Cardiac fibroblast (primary cell): ENCODE results near the gene KMT5B.
A peak's percentile ranks its signal among the peaks of the same experiment; 100 is the strongest.

Experiments
- DNase-seq, 2 donors: peaks; one replicate each; pipeline versions ENCODE4 v3.0.0 to v3.0.0-alpha.2; 2010; ENCODE audit warnings: low read depth in 2 of 2
- H3K4me3 ChIP-seq, 2 donors: replicated peaks in 1 of 2; 1 replicate in 1 of 2; 2 replicates in 1 of 2; pipeline ENCODE4 v1.5.1; 2011; ENCODE audit warnings: low read depth in 2 of 2, low read length in 2 of 2, mild to moderate bottlenecking in 2 of 2, moderate library complexity in 1 of 2
- CTCF ChIP-seq: IDR thresholded peaks from one replicate; pipeline ENCODE4 v1.5.1; 2011; ENCODE audit warnings: low read depth, mild to moderate bottlenecking, low read length, inconsistent platforms

Gene KMT5B

GRCh38 chr11:68211546-68211945 lies 1.6 kb downstream of the KMT5B start:
- H3K4me3 ChIP-seq: peak overlapping the region; percentile 69 to 92
- no peak for TF ChIP-seq CTCF
- DNase-seq: no peak

GRCh38 chr11:68206211-68206610 lies 6.9 kb downstream of the KMT5B start:
- peak; percentile 79 for TF ChIP-seq CTCF
- no peak overlapping the region for H3K4me3 ChIP-seq
- peak; percentile 79 to 80 for DNase-seq

- no peak for TF ChIP-seq CTCF
- no peak overlapping the region for H3K4me3 ChIP-seq
- DNase-seq: no peak
Observed at GRCh38 chr11:68204402-68204801, 8.7 kb downstream of the KMT5B start.

GRCh38 chr11:68202165-68202564 lies 10.9 kb downstream of the KMT5B start:
- TF ChIP-seq CTCF: no peak
- no peak overlapping the region for H3K4me3 ChIP-seq
- DNase-seq: no peak

- no peak for DNase-seq
- TF ChIP-seq CTCF: no peak
- no peak overlapping the region for H3K4me3 ChIP-seq
Observed at GRCh38 chr11:68201492-68201891, 11.6 kb downstream of the KMT5B start.

- TF ChIP-seq CTCF: no peak
- no peak overlapping the region for H3K4me3 ChIP-seq
- peak; percentile 73 to 82 for DNase-seq
Observed at GRCh38 chr11:68200639-68201038, 12.5 kb downstream of the KMT5B start.

GRCh38 chr11:68199295-68199987 lies 13.7 kb downstream of the KMT5B start:
- no peak for TF ChIP-seq CTCF
- no peak for DNase-seq

More at GRCh38 chr11:68199295-68199987, 13.7 kb downstream of the KMT5B start:
- no peak overlapping the region for H3K4me3 ChIP-seq
